ENCODE measurements around the gene NOL8.
A peak's percentile ranks its signal among the peaks of the same experiment; 100 is the strongest.

Gene NOL8

GRCh38 chr9:92325269-92325990, at the start of gene NOL8, which contains the start of gene CENPP:
NOL8 (minus strand) TSS chr9:92325350; CDS start chr9:92324161, 1,189 bp downstream.
CENPP (plus strand) TSS chr9:92325953.
- DNase-seq (ENCODE audit: insufficient read length, low spot score) (peak; percentile 81), FAIRE-seq (no peak)

GRCh38 chr9:92373167-92373566, 48.0 kb upstream of the NOL8 start:
- FAIRE-seq = no peak
- no peak for DNase-seq (ENCODE audit: insufficient read length, low spot score)

DNA sequence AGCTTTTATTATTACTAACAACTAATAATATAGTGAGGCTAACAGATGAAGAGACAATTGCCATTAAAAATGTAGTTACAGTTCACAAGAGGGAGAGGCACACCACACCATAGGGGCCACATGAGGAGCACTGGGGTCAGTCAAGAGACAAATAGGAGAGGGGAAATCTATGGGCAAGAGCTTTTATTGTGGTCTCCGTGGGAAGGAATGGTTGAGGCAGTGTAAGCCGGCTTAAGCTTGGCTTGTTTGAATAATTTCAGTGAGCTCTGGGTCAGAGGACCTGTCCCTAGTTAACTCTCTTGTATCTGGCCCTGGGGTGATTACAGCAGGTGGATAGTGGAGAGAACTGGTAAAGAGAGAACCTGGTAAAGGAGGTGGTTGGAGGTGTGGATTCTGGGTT, 43.9 kb upstream of the NOL8 start:
- no peak for DNase-seq (ENCODE audit: insufficient read length, low spot score)
- FAIRE-seq = no peak

DNA sequence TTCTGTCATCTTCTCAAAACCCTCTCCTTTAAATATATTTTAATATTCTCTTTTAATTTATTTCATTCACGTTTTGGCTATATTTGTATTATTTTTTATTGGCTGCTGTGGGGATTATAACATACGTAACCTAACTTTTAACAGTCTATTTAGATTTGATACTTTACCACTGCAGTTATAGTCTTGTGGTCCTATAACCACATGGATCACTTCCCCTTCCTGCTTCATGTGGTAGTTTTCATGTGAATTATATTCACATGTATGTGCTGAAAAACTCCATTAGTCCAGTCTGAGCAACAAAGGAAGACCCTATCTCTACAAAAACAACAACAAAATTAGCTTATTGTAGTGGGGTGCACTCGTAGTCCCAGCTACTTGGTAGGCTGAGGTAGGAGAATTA, 34.9 kb upstream of the NOL8 start:
- no peak for DNase-seq (ENCODE audit: insufficient read length, low spot score)
- FAIRE-seq = no peak

DNA sequence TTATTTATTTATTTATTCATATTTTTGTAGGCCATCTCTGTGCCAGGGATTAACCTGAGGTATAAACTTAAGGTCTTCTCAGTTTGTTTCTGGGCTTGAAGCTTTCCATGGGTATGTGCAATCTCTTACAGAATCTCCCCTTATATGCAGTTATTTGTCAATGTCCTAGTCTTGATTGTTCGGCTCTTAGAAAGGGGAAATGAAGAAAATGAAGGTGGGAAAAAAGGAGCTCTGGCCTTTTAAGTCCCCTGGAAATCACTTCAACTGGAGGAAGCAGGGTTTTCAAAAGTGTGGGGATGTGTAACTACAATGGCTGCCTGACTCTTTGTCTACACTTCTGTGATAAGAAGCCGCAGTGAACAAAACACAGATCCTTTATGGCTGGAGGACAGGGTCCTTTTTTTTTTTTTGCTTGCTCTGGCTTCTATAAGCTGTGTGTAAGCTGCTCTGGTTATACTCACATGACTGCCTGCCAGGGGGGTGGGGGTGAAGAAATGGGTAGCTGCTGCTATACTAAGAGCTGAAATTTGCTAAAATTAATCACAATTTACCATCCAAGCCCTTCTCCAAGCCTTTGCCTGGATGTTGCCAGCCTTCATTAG, 34.3 kb upstream of the NOL8 start:
- no peak for DNase-seq (ENCODE audit: insufficient read length, low spot score)
- no peak for FAIRE-seq

- FAIRE-seq (no peak), DNase-seq (ENCODE audit: insufficient read length, low spot score) (no peak)
Measured at GRCh38 chr9:92353051-92353450, 27.9 kb upstream of the NOL8 start.

GRCh38 chr9:92350740-92351133, 25.6 kb upstream of the NOL8 start:
- FAIRE-seq = no peak

DNA sequence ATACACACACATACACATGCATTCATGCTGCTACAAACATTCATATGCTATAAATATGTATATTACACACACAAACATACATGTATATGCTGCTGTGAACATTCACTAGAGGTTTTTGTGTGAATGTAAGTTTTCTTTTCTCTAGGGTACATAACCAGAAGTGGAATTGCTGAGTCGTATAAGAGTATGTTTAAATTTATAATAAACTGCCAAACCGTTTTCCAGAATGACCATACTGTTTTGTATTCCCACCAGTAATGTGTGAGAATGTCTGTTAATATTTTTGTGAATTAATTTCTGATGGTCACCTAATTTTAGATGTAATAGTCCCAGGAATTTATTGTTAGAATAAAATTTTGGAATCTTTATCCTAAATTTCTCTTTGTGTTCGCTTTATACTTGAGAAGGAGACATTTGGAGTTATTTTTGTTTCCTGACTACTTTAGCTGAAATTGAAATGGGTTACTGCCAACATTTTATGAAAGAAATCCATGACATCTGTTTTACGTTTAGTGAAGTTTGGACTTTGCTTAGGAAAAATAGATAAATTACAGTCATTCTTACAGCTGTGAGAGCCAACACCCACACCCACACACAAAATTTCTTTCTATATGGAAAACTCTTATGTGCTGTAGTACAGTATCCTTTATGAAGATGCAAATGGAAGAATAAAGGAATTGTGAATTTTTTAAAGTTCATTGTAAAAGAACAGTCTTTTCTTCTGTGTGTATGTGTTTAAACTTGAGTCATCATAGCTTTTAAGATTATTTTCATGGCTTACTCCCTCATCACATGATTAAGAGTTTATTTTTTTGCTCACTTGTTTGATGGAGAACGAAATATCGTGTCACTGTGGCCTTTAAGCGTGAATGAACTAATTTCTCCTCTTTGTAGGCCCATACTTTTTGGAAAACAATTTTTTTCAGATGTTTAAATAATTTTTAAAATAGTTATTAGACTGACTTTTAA, 24.9 kb upstream of the NOL8 start:
- no peak for DNase-seq (ENCODE audit: insufficient read length, low spot score)
- no peak for FAIRE-seq

More at GRCh38 chr9:92350740-92351133, 25.6 kb upstream of the NOL8 start:
- no peak for DNase-seq (ENCODE audit: insufficient read length, low spot score)

DNA sequence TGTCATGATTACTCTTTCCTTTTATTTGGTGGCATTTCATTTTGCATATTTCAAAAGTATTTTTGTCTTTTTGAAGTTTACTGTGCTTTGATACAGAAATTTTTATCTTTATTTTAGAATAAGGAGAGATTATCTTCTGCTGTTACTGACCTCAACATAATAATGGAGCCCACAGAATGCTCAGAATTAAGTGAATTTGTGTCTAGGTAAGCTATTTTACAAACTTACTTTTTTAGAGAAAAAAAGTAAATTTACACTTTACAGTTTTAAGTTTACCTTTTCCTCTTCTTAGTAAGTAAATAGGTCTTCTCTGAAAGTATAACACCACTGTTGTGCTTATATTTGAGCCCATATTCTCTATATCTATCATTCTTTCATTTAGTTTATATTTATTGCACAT, 20.4 kb upstream of the NOL8 start:
- no peak for FAIRE-seq
- no peak for DNase-seq (ENCODE audit: insufficient read length, low spot score)

DNA sequence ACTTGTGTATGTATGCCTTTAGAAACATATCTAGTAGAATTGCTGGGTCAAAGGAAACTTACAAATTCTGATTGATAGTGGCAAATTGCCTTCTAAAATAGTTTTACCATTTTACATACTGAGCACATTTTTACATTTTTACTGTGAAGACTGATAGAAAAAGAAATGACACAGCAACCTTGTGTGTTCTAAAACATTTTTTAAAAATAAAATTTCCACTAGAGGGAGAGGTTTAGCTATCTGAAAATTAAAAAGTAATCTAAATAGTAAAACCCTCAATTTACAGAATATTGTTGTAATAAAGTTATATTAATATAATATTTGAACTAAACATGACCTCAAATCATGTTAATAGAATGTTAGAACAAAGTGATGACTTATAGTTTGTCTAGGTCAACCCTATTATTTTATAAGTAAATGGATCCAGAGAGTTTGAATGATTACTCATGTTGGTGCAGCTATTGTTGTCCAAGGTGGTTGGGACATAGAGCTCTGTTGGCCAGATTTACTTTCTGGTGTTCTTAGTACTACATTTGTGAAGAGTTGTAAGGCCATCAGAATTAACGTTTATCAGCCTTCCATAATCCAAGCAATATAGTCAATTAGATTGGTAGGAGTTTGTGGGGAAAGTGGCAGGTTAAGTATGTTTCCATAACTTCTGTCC, 17.8 kb upstream of the NOL8 start:
- FAIRE-seq (no peak), DNase-seq (ENCODE audit: insufficient read length, low spot score) (no peak)

- DNase-seq (ENCODE audit: insufficient read length, low spot score) (no peak), FAIRE-seq (no peak)
Measured at GRCh38 chr9:92341578-92341977, 16.4 kb upstream of the NOL8 start.

DNA sequence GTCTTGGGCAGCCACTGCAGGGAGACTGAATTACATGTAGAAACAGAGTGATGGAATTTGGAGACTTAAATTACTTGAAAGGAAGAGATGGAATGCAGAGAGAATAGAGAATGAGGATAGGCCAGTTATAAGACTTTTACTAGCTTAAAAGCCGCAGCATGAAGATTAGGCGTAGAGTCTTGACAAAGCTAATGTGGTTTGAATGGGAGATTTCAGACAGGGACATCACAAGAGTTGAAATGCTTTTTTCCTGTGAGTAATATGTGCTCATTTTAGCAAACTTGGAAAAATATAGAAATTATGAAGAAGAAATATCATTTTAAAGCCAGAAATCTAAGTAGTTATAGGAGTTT, 8.1 kb upstream of the NOL8 start:
- DNase-seq (ENCODE audit: insufficient read length, low spot score) (no peak), FAIRE-seq (no peak)

DNA sequence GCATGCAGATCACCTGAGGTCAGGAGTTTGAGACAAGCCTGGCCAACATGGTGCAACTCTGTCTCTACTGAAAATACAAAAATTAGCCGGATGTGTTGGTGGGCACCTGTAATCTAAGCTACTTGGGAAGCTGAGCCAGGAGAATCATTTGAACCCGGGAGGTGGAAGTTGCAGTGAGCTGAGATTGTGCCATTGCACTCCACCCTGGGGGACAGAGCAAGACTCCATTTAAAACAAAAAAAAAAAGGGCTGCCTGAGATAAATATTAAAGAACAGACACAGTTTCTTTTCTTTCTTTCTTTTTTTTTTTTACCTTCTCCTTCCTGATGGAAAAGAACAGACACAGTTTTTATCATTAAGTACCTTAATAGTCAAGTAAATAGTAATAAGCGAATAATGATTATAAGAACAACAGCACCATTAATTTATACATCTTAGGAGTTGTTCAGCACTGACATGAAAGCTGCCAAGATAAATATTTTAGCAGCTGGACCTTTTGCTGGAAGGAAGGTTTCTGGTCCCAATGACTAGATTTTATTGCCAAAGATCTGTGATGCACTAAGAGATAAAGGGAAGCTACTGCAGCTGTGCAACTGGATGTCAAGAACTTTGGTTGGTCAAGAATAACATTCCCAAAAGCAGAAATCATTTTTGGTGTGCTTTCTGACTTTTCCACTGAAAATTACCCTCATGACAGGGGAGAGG, 7.6 kb upstream of the NOL8 start:
- FAIRE-seq = no peak
- no peak for DNase-seq (ENCODE audit: insufficient read length, low spot score)

DNA sequence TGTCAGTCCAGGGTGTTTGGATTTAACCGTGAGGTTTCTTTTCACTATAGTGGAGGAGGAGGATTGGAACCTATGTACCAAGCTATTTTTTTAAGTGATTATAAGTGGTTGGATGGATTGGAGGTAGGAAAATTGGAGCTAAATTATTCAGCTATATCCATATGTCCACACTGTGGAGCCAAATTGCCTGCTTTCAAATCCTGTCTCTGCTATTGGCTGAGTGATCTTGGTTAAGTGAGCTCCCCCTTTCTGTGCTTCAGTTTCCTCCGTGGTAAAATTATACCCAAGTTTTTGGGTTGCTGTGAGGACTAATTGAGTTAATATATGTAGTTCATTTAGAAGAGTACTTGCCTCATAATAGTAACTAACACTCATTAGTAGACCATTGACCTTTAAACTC, 3.1 kb upstream of the NOL8 start:
- DNase-seq (ENCODE audit: insufficient read length, low spot score) (peak; percentile 11), FAIRE-seq (no peak)

DNA sequence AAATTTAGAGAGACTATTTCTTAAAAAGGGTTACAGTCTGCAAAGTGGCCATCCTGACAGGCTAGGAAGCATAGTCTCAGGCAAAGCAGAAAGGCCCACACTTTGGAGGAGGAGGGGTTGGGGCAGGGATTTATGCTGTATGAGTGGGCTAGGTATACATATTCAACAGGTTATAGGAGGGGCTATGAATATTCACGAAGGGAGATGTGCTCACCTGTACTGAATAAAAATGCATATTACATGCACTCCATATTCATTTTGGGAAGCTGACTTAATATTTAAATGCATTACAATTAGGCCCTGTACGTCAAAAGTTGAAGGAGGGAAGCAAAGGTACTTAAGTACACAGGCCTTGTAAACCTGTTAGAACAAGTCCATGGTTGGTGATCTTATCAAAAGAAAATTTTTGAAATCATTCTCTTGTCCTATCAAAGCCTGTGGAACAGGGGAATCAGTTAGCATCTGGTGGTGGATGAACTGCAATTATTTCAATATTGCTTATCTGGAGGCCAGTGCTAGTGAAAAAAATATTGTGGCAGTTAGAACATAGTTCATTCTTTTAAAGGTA, 2.2 kb upstream of the NOL8 start:
- FAIRE-seq = no peak
- DNase-seq (ENCODE audit: insufficient read length, low spot score) = no peak

GRCh38 chr9:92325991-92326500, 896 bp upstream of the NOL8 start:
- no peak for DNase-seq (ENCODE audit: insufficient read length, low spot score)
- no peak for FAIRE-seq

DNA sequence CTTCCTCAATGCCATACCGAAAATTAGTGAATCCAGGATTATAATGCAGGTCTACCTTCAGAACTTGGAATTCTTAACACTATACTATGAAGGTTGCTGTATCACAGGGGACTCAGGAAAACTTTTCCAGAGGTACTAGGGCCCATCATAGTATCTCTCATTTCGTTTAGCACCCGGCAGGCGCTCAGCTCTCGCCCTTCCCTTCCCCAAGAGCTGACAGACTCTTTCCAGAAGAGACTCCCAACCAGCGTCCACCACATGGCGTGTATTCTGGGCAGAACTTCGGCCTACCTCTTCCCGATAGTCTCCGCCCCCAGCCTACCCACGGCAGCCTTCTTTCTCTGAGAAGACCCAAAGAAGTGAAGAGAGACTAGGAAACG, 271 bp downstream of the NOL8 start:
- DNase-seq (ENCODE audit: insufficient read length, low spot score) (peak; percentile 31), FAIRE-seq (no peak)

- FAIRE-seq (no peak), DNase-seq (ENCODE audit: insufficient read length, low spot score) (no peak)
Measured at GRCh38 chr9:92324431-92324830, 719 bp downstream of the NOL8 start.

- no peak for DNase-seq (ENCODE audit: insufficient read length, low spot score)
- no peak for FAIRE-seq
Measured at GRCh38 chr9:92315456-92315855, 9.7 kb downstream of the NOL8 start.

DNA sequence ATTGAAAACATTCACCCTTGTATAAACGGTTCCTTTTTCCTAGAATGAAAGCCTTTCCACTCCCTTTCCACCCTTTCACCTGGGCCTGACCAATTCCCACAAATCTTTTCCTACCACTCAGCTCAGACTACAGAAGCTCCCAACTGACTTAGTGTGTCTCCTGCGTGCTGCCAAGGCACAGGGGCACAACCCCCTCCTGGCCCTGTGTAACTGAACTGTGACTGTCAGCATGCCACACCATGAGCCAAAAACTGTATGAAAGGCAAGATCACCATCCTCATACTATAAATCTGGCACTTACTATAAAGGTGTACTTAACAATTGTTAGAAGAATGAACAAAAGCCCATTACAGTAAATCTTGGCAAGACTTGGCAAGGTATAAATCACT, 11.5 kb downstream of the NOL8 start:
- FAIRE-seq (no peak), DNase-seq (ENCODE audit: insufficient read length, low spot score) (no peak)
